Vagina (tissue), 2 donors: ENCODE data around the gene DACH1.

ENCODE experiments used
- POLR2A ChIP-seq, 2 donors: fragments of 450-650 bp; IDR thresholded peaks; one replicate each; pipeline ENCODE4 v1.6.1; 2017; ENCODE audit warnings: antibody characterized with exemption in 2 of 2, mild to moderate bottlenecking in 2 of 2, moderate library complexity in 2 of 2
- POLR2AphosphoS5 ChIP-seq, 2 donors: sonication (generic); formaldehyde crosslinking; IDR thresholded peaks; one replicate each; pipeline ENCODE4 v1.9.0; 2017; ENCODE audit warnings: antibody characterized with exemption in 2 of 2, mild to moderate bottlenecking in 2 of 2, low read depth in 1 of 2; ENCODE audit not compliant: insufficient read depth in 1 of 2
- TF ChIP-seq, protein P1 (sequence below), 3 experiments: fragments of 450-650 bp in 2 of 3; fragments of 200-600 bp in 1 of 3; sonication (generic) in 1 of 3; IDR thresholded peaks; one replicate each; pipeline ENCODE4 v1.5.1; 2017 to 2019; ENCODE audit warnings: antibody characterized with exemption in 3 of 3, mild to moderate bottlenecking in 2 of 3, moderate library complexity in 2 of 3

DNA sequence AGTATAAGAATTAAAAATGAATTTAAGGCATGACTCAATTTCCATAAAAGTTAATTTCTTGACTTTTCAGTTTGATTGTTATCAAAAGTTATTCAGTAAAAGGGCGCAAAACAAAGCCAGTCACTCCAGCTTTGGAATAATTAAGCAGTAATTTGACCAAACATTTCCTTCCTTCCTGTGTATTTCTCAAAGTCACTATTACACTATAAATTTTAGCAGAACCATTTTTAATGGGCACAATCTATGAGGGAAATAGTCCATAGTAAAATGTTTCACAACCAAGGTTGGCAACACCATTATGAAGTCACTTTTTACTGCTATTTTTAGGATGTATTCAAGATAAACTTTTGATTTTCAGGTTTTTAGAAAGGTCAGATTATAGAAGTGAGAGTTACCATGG is 91.0 kb downstream of the DACH1 start:
- TF ChIP-seq, protein P1, sequence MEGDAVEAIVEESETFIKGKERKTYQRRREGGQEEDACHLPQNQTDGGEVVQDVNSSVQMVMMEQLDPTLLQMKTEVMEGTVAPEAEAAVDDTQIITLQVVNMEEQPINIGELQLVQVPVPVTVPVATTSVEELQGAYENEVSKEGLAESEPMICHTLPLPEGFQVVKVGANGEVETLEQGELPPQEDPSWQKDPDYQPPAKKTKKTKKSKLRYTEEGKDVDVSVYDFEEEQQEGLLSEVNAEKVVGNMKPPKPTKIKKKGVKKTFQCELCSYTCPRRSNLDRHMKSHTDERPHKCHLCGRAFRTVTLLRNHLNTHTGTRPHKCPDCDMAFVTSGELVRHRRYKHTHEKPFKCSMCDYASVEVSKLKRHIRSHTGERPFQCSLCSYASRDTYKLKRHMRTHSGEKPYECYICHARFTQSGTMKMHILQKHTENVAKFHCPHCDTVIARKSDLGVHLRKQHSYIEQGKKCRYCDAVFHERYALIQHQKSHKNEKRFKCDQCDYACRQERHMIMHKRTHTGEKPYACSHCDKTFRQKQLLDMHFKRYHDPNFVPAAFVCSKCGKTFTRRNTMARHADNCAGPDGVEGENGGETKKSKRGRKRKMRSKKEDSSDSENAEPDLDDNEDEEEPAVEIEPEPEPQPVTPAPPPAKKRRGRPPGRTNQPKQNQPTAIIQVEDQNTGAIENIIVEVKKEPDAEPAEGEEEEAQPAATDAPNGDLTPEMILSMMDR (IDR thresholded peaks at IDR 0.05): no peak
- TF ChIP-seq POLR2A (IDR thresholded peaks at IDR 0.05): no peak
- TF ChIP-seq POLR2AphosphoS5 (IDR thresholded peaks at IDR 0.05; ENCODE audit: insufficient read depth in 1 of 2, low read depth in 1 of 2): no peak
